IMR-90 (cell line): ENCODE measurements around the gene TTC28. TPM values are rescaled to one million over a fixed set of nuclear protein-coding genes. Genes with fewer than 3 reads are reported as not detected.

ENCODE experiments used
- ATAC-seq: fragments of 200-7000 bp; cut with Tn5 transposase; 2 replicates; pipeline ENCODE4 v1.9.1; 2020; ENCODE audit warnings: low read depth, mild to moderate bottlenecking, moderate library complexity
- BruUV-seq: library from RNA; stranded (reverse); fragments of 400-500 nt; replicated peaks from 2 replicates; lab custom pipeline; 2021; lab: Mats Ljungman, UMichigan
- CTCF ChIA-PET: fragments of 300-600 bp; formaldehyde crosslinking; extraction: SDS; loops from one replicate; lab custom pipeline; 2021; ENCODE audit warnings: antibody characterized with exemption; lab: Yijun Ruan, JAX
- POLR2A ChIA-PET: fragments of 300-600 bp; sonication (Branson Sonifier 250); formaldehyde crosslinking; loops from one replicate; lab custom pipeline; 2022; ENCODE audit warnings: antibody characterized with exemption; ENCODE audit not compliant: unreplicated experiment; lab: Charles Lee
- DNase-seq: peaks from one replicate; pipeline ENCODE4 v3.0.0; 2013
- H2AFZ ChIP-seq: replicated peaks from 2 replicates; pipeline ENCODE3; 2013; ENCODE audit warnings: low read length, mild to moderate bottlenecking; ENCODE audit not compliant: poor library complexity
- H2AK5ac ChIP-seq: 2 replicates; pipeline ENCODE4 v1.6.1; 2013; ENCODE audit warnings: low read depth, low read length, inconsistent platforms
- H2AK9ac ChIP-seq: replicated peaks from 2 replicates; pipeline ENCODE3; 2013; ENCODE audit warnings: mild to moderate bottlenecking, low read depth, low read length, moderate library complexity; ENCODE audit not compliant: poor library complexity
- H2BK120ac ChIP-seq: 2 replicates; pipeline ENCODE4 v1.6.1; 2013; ENCODE audit warnings: low read depth, low read length, inconsistent platforms
- H2BK15ac ChIP-seq: 3 replicates; pipeline ENCODE4 v1.6.1; 2013; ENCODE audit warnings: low read depth, low read length, inconsistent platforms
- H2BK20ac ChIP-seq: 2 replicates; pipeline ENCODE4 v1.6.1; 2013; ENCODE audit warnings: low read depth, mild to moderate bottlenecking, inconsistent platforms, low read length, moderate library complexity
- H2BK5ac ChIP-seq: 2 replicates; pipeline ENCODE4 v1.6.1; 2013; ENCODE audit warnings: mild to moderate bottlenecking, low read depth, low read length, inconsistent platforms; ENCODE audit not compliant: poor library complexity, severe bottlenecking
- H3K14ac ChIP-seq: replicated peaks from 2 replicates; pipeline ENCODE4 v1.6.1; 2013; ENCODE audit warnings: low read depth, low read length, inconsistent platforms
- H3K18ac ChIP-seq: 2 replicates; pipeline ENCODE4 v1.6.1; 2013; ENCODE audit warnings: low read depth, low read length, control low read depth
- H3K23ac ChIP-seq: 2 replicates; pipeline ENCODE4 v1.6.1; 2013; ENCODE audit warnings: low read depth, low read length, inconsistent platforms
- H3K27ac ChIP-seq: 2 replicates; pipeline ENCODE4 v1.5.1; 2013; ENCODE audit warnings: mild to moderate bottlenecking, control low read depth, low read length; ENCODE audit not compliant: insufficient read depth
- H3K27me3 ChIP-seq: 2 replicates; pipeline ENCODE4 v1.6.1; 2013; ENCODE audit warnings: low read length; ENCODE audit not compliant: control insufficient read depth, insufficient read depth
- H3K36me3 ChIP-seq: 2 replicates; pipeline ENCODE4 v1.6.1; 2013; ENCODE audit warnings: low read length, mixed read lengths; ENCODE audit not compliant: control insufficient read depth, insufficient read depth
- H3K4ac ChIP-seq: 2 replicates; pipeline ENCODE4 v1.6.1; 2013; ENCODE audit warnings: low read depth, low read length, inconsistent platforms
- H3K4me1 ChIP-seq: 2 replicates; pipeline ENCODE4 v1.6.1; 2013; ENCODE audit warnings: low read length, mixed read lengths; ENCODE audit not compliant: control insufficient read depth, insufficient read depth
- H3K4me2 ChIP-seq: 2 replicates; pipeline ENCODE4 v1.6.1; 2013; ENCODE audit warnings: low read depth, mild to moderate bottlenecking, control low read depth, low read length, moderate library complexity
- H3K4me3 ChIP-seq: 2 replicates; pipeline ENCODE4 v1.5.1; 2013; ENCODE audit warnings: low read depth, mild to moderate bottlenecking, control low read depth, low read length, moderate library complexity; ENCODE audit not compliant: insufficient read depth
- H3K56ac ChIP-seq: 2 replicates; pipeline ENCODE4 v1.6.1; 2013; ENCODE audit warnings: low read length, inconsistent platforms; ENCODE audit not compliant: insufficient read depth; ENCODE audit errors: extremely low read depth
- H3K79me1 ChIP-seq, 2 experiments: 2 replicates each; pipeline ENCODE4 v1.6.1; 2013; ENCODE audit warnings: low read length in 2 of 2, inconsistent platforms in 1 of 2, low read depth in 1 of 2
- H3K9ac ChIP-seq: 2 replicates; pipeline ENCODE4 v1.6.1; 2013; ENCODE audit warnings: low read depth, low read length, control low read depth
- H3K9me1 ChIP-seq: 2 replicates; pipeline ENCODE4 v1.6.1; 2013; ENCODE audit warnings: low read length, inconsistent platforms; ENCODE audit not compliant: insufficient read depth
- H3K9me3 ChIP-seq: 2 replicates; pipeline ENCODE4 v1.6.1; 2013; ENCODE audit warnings: low read length; ENCODE audit not compliant: control insufficient read depth, insufficient read depth
- H4K20me1 ChIP-seq: 2 replicates; pipeline ENCODE4 v1.6.1; 2013; ENCODE audit warnings: low read length, inconsistent platforms; ENCODE audit not compliant: insufficient read depth
- H4K5ac ChIP-seq: 2 replicates; pipeline ENCODE4 v1.6.1; 2013; ENCODE audit warnings: mild to moderate bottlenecking, low read depth, low read length, control low read depth
- H4K8ac ChIP-seq, 2 experiments: 2 replicates each; pipeline ENCODE4 v1.6.1; 2013; ENCODE audit warnings: low read depth in 2 of 2, low read length in 2 of 2, control low read depth in 1 of 2, inconsistent platforms in 1 of 2
- H4K91ac ChIP-seq: 2 replicates; pipeline ENCODE4 v1.6.1; 2013; ENCODE audit warnings: low read depth, low read length, inconsistent platforms; ENCODE audit not compliant: insufficient read depth
- BHLHE40 ChIP-seq: fragments of 150-350 bp; IDR thresholded peaks from 2 replicates; pipeline ENCODE4 v1.6.1; 2016; ENCODE audit warnings: mild to moderate bottlenecking, low read depth, low read length
- CEBPB ChIP-seq: IDR thresholded peaks from 2 replicates; pipeline ENCODE4 v1.6.1; 2012; ENCODE audit warnings: low read depth, low read length, improper control_type of control experiment
- CHD1 ChIP-seq: IDR thresholded peaks from 2 replicates; pipeline ENCODE4 v1.6.1; 2012; ENCODE audit warnings: low read depth, low read length, improper control_type of control experiment
- FOS ChIP-seq: fragments of 150-350 bp; IDR thresholded peaks from 2 replicates; pipeline ENCODE4 v1.6.1; 2016; ENCODE audit warnings: low read depth, low read length
- MAFK ChIP-seq: IDR thresholded peaks from 2 replicates; pipeline ENCODE4 v1.6.1; 2012; ENCODE audit warnings: low read depth, low read length, improper control_type of control experiment
- MAZ ChIP-seq: IDR thresholded peaks from 2 replicates; pipeline ENCODE4 v1.6.1; 2012; ENCODE audit warnings: low read depth, mild to moderate bottlenecking, low read length, improper control_type of control experiment, moderate library complexity, borderline replicate concordance
- MXI1 ChIP-seq: IDR thresholded peaks from 2 replicates; pipeline ENCODE4 v1.6.1; 2012; ENCODE audit warnings: low read depth, mild to moderate bottlenecking, low read length, moderate library complexity, borderline replicate concordance
- NFE2L2 ChIP-seq: fragments of 150-350 bp; IDR thresholded peaks from 2 replicates; pipeline ENCODE4 v1.6.1; 2016; ENCODE audit warnings: low read depth, mild to moderate bottlenecking, low read length
- POLR2A ChIP-seq: IDR thresholded peaks from 2 replicates; pipeline ENCODE4 v1.6.1; 2012; ENCODE audit warnings: mild to moderate bottlenecking, low read depth, low read length
- RAD21 ChIP-seq: IDR thresholded peaks from 2 replicates; pipeline ENCODE4 v1.6.1; 2012; ENCODE audit warnings: low read length, improper control_type of control experiment
- RCOR1 ChIP-seq: IDR thresholded peaks from 2 replicates; pipeline ENCODE4 v1.6.1; 2012; ENCODE audit warnings: mild to moderate bottlenecking, low read length, improper control_type of control experiment; ENCODE audit not compliant: insufficient replicate concordance
- RFX5 ChIP-seq: IDR thresholded peaks from 2 replicates; pipeline ENCODE4 v1.8.0; 2012; ENCODE audit warnings: low read depth, mild to moderate bottlenecking, low read length, moderate library complexity
- SMC3 ChIP-seq: fragments of 150-350 bp; IDR thresholded peaks from 2 replicates; pipeline ENCODE4 v1.6.1; 2016; ENCODE audit warnings: low read depth, mild to moderate bottlenecking, antibody characterized with exemption, low read length, moderate library complexity
- WGBS, 2 experiments: methylation state at CpG; one replicate each; pipeline versions ENCODE4 v1.1.5 to v1.1.7; 2013; ENCODE audit warnings: missing lambda C conversion rate in 2 of 2; ENCODE audit not compliant: insufficient read length in 1 of 2; ENCODE audit errors: extremely low coverage in 2 of 2; 5-methylcytosine and 5-hydroxymethylcytosine counted together
- dilution Hi-C: fragments of 300-500 bp; cut with HindIII; formaldehyde crosslinking; loops from one replicate; pipeline ENCODE4 v1.14.3; 2018; ENCODE audit warnings: low sequenced_read_pairs; ENCODE audit not compliant: unreplicated experiment
- in situ Hi-C: fragments of 300-500 bp; cut with MboI; formaldehyde crosslinking; loops from 3 replicates; pipeline ENCODE4 v1.14.3; 2019; ENCODE audit warnings: low sequenced_read_pairs, inconsistent platforms, mixed read lengths
- intact Hi-C: fragments of 100-400 bp; cut with micrococcal nuclease; formaldehyde crosslinking; loops from 2 replicates; pipeline ENCODE4 v1.10.0; 2022
- polyA plus RNA-seq, 3 experiments: library from polyadenylated mRNA; depleted of rRNA; stranded (reverse); fragments of >200 nt; gene quantifications; 2 replicates each; pipeline ENCODE4 v1.2.3, GENCODE V29; 2012; ENCODE audit warnings: low replicate concordance in 1 of 3
- total RNA-seq: library from RNA; depleted of rRNA; stranded (reverse); fragments of >200 nt; gene quantifications from 2 replicates; pipeline ENCODE4 v1.2.3, GENCODE V29; 2012
- TF ChIP-seq, protein P1 (sequence below): conservative IDR thresholded peaks from 2 replicates; pipeline ENCODE4 v1.5.1; 2012; ENCODE audit warnings: mild to moderate bottlenecking, low read depth, low read length, improper control_type of control experiment
- TF ChIP-seq, protein P2 (sequence below): fragments of 150-350 bp; IDR thresholded peaks from 2 replicates; pipeline ENCODE4 v1.6.1; 2016; ENCODE audit warnings: low read depth, mild to moderate bottlenecking, low read length, moderate library complexity, borderline replicate concordance

The TTC28 gene
- total and polyA plus RNA-seq, 2 of the 4 experiments (the other 2 are of a cell fraction): 5.6 to 13.3 TPM

DNA sequence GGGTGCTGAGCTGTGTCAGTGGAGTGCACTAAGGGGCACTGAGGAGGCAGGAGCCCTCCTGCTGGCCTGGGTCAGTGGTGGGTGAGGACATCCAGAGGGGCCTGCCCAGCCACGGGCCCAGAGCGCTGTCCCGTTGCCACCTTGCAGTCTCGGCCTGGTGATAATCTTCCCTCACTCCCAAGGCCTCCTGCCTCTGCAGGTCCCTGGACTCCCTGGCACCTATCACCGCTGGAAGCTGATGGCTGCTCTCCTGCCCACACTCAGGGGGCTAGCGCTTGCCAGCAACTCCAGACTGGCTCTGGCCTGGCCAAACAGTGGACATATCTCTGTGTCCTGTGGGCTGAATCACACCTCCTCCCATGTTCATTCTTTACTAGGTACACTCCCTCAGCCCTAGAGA, 674.1 kb downstream of the TTC28 start:
- BruUV-seq: no TSS peak
- H4K5ac ChIP-seq: 0 out of 2 replicates have a peak overlapping the region, but pooled peaks have one; percentile 1
- intact Hi-C loops: loop anchor here (5.0 to 10.0 kb wide), 2 partner anchors 201 to 898 kb away; partner anchors contain the start of gene MN1

More for the DNA sequence above, 674.1 kb downstream of the TTC28 start:
- dilution Hi-C loops: no loop called here
- Histone ChIP-seq H3K36me3 (peaks cover 14% of the 10 kb centered on the region; the same call in 1 of the 2 replicates), H3K4me3 (no peak overlapping the region), H2AK9ac (peak overlapping the region; percentile 18), H3K18ac (peak overlapping the region; percentile 3; the same call in 1 of the 2 replicates), H2AK5ac (peak overlapping the region; percentile 16), H3K56ac (no peak overlapping the region), H4K20me1 (0 out of 2 replicates have a peak, but pooled peaks cover 3% of the 10 kb centered on the region), H2BK20ac (peak overlapping the region; percentile 63; the same call in 1 of the 2 replicates), H3K14ac (peak overlapping the region; percentile 53), H2BK15ac (peak overlapping the region; percentile 16; the same call in 2 of the 3 replicates), H3K23ac (peak overlapping the region; percentile 74), H3K27ac (no peak overlapping the region), H3K9me1 (peaks cover 21% of the 10 kb centered on the region), H4K8ac (peak overlapping the region in 1 of 2 experiments; percentile 37; a peak in 2 of 4 replicates), H3K4me2 (no peak overlapping the region), H3K9me3 (no peaks in the 10 kb centered on the region), H2BK120ac (peak overlapping the region; percentile 41), H4K91ac (peak overlapping the region; percentile 75), H3K9ac (no peak overlapping the region), H2AFZ (peak overlapping the region; percentile 38), H3K27me3 (no peaks in the 10 kb centered on the region), H3K4me1 (peaks cover 25% of the 10 kb centered on the region), H3K79me1 (peaks cover 0 to 11% of the 10 kb centered on the region in 2 experiments; a peak in 1 of 4 replicates), H3K4ac (peak overlapping the region; percentile 69), H2BK5ac (peak overlapping the region; percentile 35)
- DNase-seq (no peak), ATAC-seq (peak; percentile 4; the same call in 1 of the 2 replicates)
- ChIA-PET CTCF (interaction anchor here (0.6 to 1.4 kb wide), 3 partner anchors 119 to 823 kb away, joined by 3 to 5 read pairs (median 4); no protein-coding TSS in a partner anchor), POLR2A (interaction anchor here (0.6 kb wide), 1 partner anchor 1298 kb away, joined by 3 read pairs; no protein-coding TSS in a partner anchor)
- 100% methylated on average over 2 of the region's 6 CpGs; no CpG with 5 or more reads in 1 of the 2 experiments for WGBS, 2 experiments
- in situ Hi-C loops: loop anchor here (5.0 to 25.0 kb wide), 3 partner anchors 118 to 1243 kb away; no protein-coding TSS in a partner anchor
- TF ChIP-seq RAD21 (no peak), BHLHE40 (no peak), NFE2L2 (no peak), FOS (no peak), POLR2A (no peak), RCOR1 (no peak), RFX5 (no peak), SMC3 (no peak), MAFK (no peak), MXI1 (no peak), CEBPB (no peak), MAZ (no peak), CHD1 (no peak)
- TF ChIP-seq, protein P1, sequence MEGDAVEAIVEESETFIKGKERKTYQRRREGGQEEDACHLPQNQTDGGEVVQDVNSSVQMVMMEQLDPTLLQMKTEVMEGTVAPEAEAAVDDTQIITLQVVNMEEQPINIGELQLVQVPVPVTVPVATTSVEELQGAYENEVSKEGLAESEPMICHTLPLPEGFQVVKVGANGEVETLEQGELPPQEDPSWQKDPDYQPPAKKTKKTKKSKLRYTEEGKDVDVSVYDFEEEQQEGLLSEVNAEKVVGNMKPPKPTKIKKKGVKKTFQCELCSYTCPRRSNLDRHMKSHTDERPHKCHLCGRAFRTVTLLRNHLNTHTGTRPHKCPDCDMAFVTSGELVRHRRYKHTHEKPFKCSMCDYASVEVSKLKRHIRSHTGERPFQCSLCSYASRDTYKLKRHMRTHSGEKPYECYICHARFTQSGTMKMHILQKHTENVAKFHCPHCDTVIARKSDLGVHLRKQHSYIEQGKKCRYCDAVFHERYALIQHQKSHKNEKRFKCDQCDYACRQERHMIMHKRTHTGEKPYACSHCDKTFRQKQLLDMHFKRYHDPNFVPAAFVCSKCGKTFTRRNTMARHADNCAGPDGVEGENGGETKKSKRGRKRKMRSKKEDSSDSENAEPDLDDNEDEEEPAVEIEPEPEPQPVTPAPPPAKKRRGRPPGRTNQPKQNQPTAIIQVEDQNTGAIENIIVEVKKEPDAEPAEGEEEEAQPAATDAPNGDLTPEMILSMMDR: no peak
- TF ChIP-seq, protein P2, sequence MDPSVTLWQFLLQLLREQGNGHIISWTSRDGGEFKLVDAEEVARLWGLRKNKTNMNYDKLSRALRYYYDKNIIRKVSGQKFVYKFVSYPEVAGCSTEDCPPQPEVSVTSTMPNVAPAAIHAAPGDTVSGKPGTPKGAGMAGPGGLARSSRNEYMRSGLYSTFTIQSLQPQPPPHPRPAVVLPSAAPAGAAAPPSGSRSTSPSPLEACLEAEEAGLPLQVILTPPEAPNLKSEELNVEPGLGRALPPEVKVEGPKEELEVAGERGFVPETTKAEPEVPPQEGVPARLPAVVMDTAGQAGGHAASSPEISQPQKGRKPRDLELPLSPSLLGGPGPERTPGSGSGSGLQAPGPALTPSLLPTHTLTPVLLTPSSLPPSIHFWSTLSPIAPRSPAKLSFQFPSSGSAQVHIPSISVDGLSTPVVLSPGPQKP: no peak
